H1 (cell line): Measurements from ENCODE around the gene C22orf42.
"Not testable (repeated sequence)": the region's sequence is repeated elsewhere in the genome, so short reads cannot be mapped to it uniquely, and the experiment has no call there.

Experiments
- CEBPB ChIP-seq: IDR thresholded peaks from 2 replicates; pipeline ENCODE4 v1.6.1; 2012; ENCODE audit warnings: low read depth, low read length
- CTCF ChIP-seq, 3 experiments: IDR thresholded peaks; 1 replicate in 2 of 3; 2 replicates in 1 of 3; pipeline versions ENCODE4 v1.5.1 to v1.6.1; 2011; ENCODE audit warnings: low read length in 3 of 3, mild to moderate bottlenecking in 3 of 3, inconsistent platforms in 2 of 3, low read depth in 1 of 3, moderate library complexity in 1 of 3; ENCODE audit not compliant: insufficient read depth in 1 of 3; ENCODE audit errors: control extremely low read depth in 1 of 3
- JUND ChIP-seq: IDR thresholded peaks from 2 replicates; pipeline ENCODE4 v1.6.1; 2011; ENCODE audit warnings: mild to moderate bottlenecking, improper control_type of control experiment, low read length
- POLR2AphosphoS5 ChIP-seq: IDR thresholded peaks from 2 replicates; pipeline ENCODE4 v1.6.1; 2011; ENCODE audit warnings: low read depth, low read length
- SIN3A ChIP-seq, 2 experiments: IDR thresholded peaks in 1 of 2; conservative IDR thresholded peaks in 1 of 2; 2 replicates each; pipeline ENCODE4 v1.6.1; 2011 to 2012; ENCODE audit warnings: low read length in 2 of 2, improper control_type of control experiment in 1 of 2, low read depth in 1 of 2, mild to moderate bottlenecking in 1 of 2
- TF ChIP-seq, protein P1 (sequence below): IDR thresholded peaks from 2 replicates; pipeline ENCODE4 v1.6.1; 2011; ENCODE audit warnings: low read length, improper control_type of control experiment
- TF ChIP-seq, protein P2 (sequence below): IDR thresholded peaks from 2 replicates; pipeline ENCODE4 v1.6.1; 2011; ENCODE audit warnings: low read depth, mild to moderate bottlenecking, low read length; ENCODE audit not compliant: insufficient read depth

GRCh38 chr22:32160411-32160810 is 1.3 kb upstream of the C22orf42 start:
- TF ChIP-seq CTCF (IDR thresholded peaks at IDR 0.05; ENCODE audit: control extremely low read depth in 1 of 3, insufficient read depth in 1 of 3, low read depth in 1 of 3, low read length in 3 of 3); POLR2AphosphoS5; CEBPB; JUND; SIN3A (conservative IDR thresholded peaks at IDR 0.05 in 1 of 2, IDR thresholded peaks at IDR 0.05 in 1 of 2; ENCODE audit: low read depth in 1 of 2, low read length in 2 of 2): not testable (repeated sequence)
- TF ChIP-seq, protein P1, sequence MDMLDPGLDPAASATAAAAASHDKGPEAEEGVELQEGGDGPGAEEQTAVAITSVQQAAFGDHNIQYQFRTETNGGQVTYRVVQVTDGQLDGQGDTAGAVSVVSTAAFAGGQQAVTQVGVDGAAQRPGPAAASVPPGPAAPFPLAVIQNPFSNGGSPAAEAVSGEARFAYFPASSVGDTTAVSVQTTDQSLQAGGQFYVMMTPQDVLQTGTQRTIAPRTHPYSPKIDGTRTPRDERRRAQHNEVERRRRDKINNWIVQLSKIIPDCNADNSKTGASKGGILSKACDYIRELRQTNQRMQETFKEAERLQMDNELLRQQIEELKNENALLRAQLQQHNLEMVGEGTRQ, result not testable (repeated sequence)
- TF ChIP-seq, protein P2, sequence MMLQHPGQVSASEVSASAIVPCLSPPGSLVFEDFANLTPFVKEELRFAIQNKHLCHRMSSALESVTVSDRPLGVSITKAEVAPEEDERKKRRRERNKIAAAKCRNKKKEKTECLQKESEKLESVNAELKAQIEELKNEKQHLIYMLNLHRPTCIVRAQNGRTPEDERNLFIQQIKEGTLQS, result not testable (repeated sequence)
